ENCODE measurements around the gene MZT2B. TPM values are rescaled to one million over a fixed set of nuclear protein-coding genes. Genes with fewer than 3 reads are reported as not detected.

MZT2B gene
- total RNA-seq, 1 experiment from 2014 or later: 198 TPM

GRCh38 chr2:130162968-130163367, 19.1 kb upstream of the MZT2B start:
- no peak overlapping the region for H3K27ac Mint-ChIP-seq
- Histone ChIP-seq H3K4me1 (ENCODE audit: insufficient read depth, low read length) (no peaks in the 10 kb centered on the region), H3K56ac (ENCODE audit: insufficient read length, low read depth, low read length) (no peak overlapping the region), H3K9me3 (ENCODE audit: control insufficient read depth, low read depth, low read length) (no peaks in the 10 kb centered on the region), H2AFZ (ENCODE audit: low read length) (no peak overlapping the region), H3T11ph (ENCODE audit: low read length) (no peak overlapping the region), H2BK120ac (ENCODE audit: low read depth, low read length, poor library complexity, severe bottlenecking) (no peak overlapping the region), H2BK12ac (ENCODE audit: insufficient read length, low read depth, low read length) (no peak overlapping the region), H3K23me2 (ENCODE audit: insufficient read length, low read depth, low read length, poor library complexity, severe bottlenecking) (no peaks in the 10 kb centered on the region), H4K5ac (ENCODE audit: insufficient read length, low read depth, low read length) (no peak overlapping the region), H2AK5ac (ENCODE audit: insufficient read length, low read length) (no peak overlapping the region), H3K4me2 (ENCODE audit: insufficient read depth, insufficient read length, low read length) (no peak overlapping the region), H2BK5ac (ENCODE audit: insufficient read length, low read length) (no peak overlapping the region), H3K4ac (ENCODE audit: low read depth, low read length) (no peak overlapping the region), H2BK15ac (ENCODE audit: low read depth, low read length) (no peak overlapping the region), H4K8ac (replicated peaks; ENCODE audit: insufficient read length, low read depth, low read length) (no peak overlapping the region), H3K18ac (ENCODE audit: insufficient read length, low read depth, low read length) (no peak overlapping the region), H3K9ac (ENCODE audit: extremely low read depth, insufficient read length, low read length) (no peak overlapping the region), H4K91ac (ENCODE audit: insufficient read length, low read depth, low read length) (no peak overlapping the region), H3K23ac (ENCODE audit: insufficient read length, low read depth, low read length) (no peak overlapping the region), H3K79me2 (ENCODE audit: insufficient read depth, low read length) (no peaks in the 10 kb centered on the region), H3K79me1 (ENCODE audit: insufficient read depth, low read depth, low read length, poor library complexity, severe bottlenecking) (no peaks in the 10 kb centered on the region), H4K20me1 (ENCODE audit: control insufficient read depth, insufficient read depth, insufficient read length) (no peaks in the 10 kb centered on the region), H3K14ac (ENCODE audit: insufficient read depth, low read length) (no peak overlapping the region), H3K27me3 (ENCODE audit: insufficient read depth, low read length) (no peaks in the 10 kb centered on the region), H3K27ac (ENCODE audit: insufficient read length, low read depth, low read length) (no peak overlapping the region), H2BK20ac (ENCODE audit: low read depth, low read length, poor library complexity, severe bottlenecking) (no peak overlapping the region)
- DNase-seq: no peak
- peaks cover 0 to 6% of the 10 kb centered on the region in 2 experiments; a peak in 2 of 4 replicates for H3K4me1 Mint-ChIP-seq
- no peaks in the 10 kb centered on the region for H3K9me3 Mint-ChIP-seq
- H3K4me3 Mint-ChIP-seq: no peak overlapping the region
- WGBS (ENCODE audit: extremely low coverage, insufficient read length, low lambda C conversion rate): no CpG with 5 or more reads among the region's 9 CpGs
- no peaks in the 10 kb centered on the region; the same call in 1 of the 2 replicates for H3K27me3 Mint-ChIP-seq (ENCODE audit: low read depth)
- H3K36me3 Mint-ChIP-seq (ENCODE audit: insufficient read depth in 1 of 3, low read depth in 3 of 3): peaks cover 28 to 67% (median 50%) of the 10 kb centered on the region in 3 experiments; a peak in 6 of 7 replicates
- no peak for TF ChIP-seq CTCF (conservative IDR thresholded peaks at IDR 0.05)

Data from H9 (cell line).